ENCODE results near the gene SPATA13. TPM values are rescaled to one million over a fixed set of nuclear protein-coding genes. Genes with fewer than 3 reads are reported as not detected.

Gene SPATA13
- total RNA-seq, 4 donors from 2014 or later, result 9.0 to 46.0 (median 18.7) TPM

GRCh38 chr13:24287748-24288287 lies 127.3 kb downstream of the SPATA13 start:
- ATAC-seq (ENCODE audit: low FRiP score), result no peak
- DNase-seq (ENCODE audit: low spot score), result no peak
- TF ChIP-seq CTCF (IDR thresholded peaks at IDR 0.05), result no peak

DNA sequence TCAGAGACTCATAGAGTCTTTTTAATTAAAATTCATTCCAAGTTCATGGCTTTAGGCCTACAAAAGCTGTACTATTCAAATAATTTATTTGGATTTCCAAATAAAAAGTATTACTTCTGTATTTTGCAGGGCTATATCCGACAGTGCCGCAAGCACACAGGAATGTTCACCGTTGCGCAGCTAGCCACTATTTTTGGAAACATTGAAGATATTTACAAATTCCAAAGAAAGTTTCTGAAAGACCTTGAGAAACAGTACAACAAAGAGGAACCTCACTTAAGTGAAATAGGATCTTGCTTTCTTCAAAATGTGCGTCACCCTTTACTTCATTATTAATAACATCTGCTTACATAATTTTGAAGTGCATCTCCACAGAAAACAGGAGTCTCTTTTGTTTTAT lies 128.3 kb downstream of the SPATA13 start:
- no peak for DNase-seq (ENCODE audit: low spot score)
- no peak for TF ChIP-seq CTCF (IDR thresholded peaks at IDR 0.05)
- ATAC-seq (ENCODE audit: low FRiP score), result no peak

DNA sequence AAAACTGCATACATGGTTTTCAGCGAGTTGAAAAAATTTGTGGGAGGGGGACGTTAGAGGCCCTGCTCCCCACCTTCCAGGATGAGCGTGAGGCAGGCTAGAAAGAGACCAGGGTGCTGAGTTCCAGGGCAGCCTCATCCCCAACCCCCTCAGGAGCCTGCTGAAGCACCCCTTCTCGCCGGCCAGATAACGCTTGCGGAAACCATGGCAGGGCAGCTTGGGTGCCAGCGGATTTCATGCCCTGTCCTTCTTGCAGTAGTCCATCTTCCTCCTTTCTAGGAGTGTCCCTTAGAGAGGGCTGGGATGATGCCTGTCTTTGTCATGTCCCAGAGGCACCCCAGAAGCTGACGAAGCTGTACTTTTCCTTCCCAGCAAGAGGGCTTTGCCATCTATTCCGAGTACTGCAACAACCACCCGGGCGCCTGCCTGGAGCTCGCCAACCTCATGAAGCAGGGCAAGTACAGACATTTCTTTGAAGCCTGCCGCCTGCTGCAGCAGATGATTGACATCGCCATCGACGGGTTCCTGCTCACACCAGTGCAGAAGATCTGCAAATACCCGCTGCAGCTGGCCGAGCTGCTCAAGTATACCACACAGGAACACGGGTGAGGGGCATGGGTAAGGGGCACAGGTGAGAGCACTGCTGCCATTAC lies 129.9 kb downstream of the SPATA13 start:
- DNase-seq (ENCODE audit: low spot score), result no peak
- ATAC-seq (ENCODE audit: low FRiP score), result no peak
- TF ChIP-seq CTCF (IDR thresholded peaks at IDR 0.05), result no peak

- ATAC-seq (ENCODE audit: low FRiP score), result no peak
- TF ChIP-seq CTCF (IDR thresholded peaks at IDR 0.05), result no peak
- DNase-seq (ENCODE audit: low spot score), result no peak
Observed at GRCh38 chr13:24292481-24292880, 132.0 kb downstream of the SPATA13 start.

GRCh38 chr13:24293746-24294145 lies 133.2 kb downstream of the SPATA13 start:
- no peak for DNase-seq (ENCODE audit: low spot score)
- no peak for ATAC-seq (ENCODE audit: low FRiP score)
- no peak for TF ChIP-seq CTCF (IDR thresholded peaks at IDR 0.05)

DNA sequence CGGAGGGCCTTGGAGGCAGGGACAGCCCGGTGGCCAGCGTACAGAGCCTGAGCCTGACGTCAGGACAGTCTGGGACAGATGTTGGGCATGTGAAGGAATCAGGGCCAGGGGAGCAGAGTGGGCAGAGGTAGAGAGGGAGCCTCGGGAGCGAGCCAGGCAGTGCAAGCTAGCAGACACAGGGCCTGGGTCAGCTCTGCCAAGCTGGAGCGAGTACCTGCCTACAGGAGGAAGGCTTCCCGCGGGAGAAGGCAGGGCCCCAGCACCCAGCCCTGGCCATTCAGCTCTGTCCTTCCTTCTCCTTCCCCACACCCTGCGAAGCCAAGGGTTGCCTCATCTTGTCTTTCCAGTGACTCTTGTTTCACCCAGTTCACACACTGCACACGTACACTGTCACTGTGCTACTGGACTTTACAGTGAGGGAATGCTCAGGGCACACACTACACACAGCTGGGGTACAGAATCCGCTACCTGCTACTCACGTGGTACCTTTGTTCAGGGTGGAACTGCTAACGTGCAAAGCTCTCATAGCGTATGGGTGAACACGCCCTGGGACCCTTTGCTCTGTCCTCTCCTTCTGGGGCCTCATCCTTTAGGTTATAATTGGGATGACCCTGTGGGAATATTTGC lies 139.1 kb downstream of the SPATA13 start:
- no peak for ATAC-seq (ENCODE audit: low FRiP score)
- DNase-seq (ENCODE audit: low spot score), result no peak
- TF ChIP-seq CTCF (IDR thresholded peaks at IDR 0.05), result no peak

DNA sequence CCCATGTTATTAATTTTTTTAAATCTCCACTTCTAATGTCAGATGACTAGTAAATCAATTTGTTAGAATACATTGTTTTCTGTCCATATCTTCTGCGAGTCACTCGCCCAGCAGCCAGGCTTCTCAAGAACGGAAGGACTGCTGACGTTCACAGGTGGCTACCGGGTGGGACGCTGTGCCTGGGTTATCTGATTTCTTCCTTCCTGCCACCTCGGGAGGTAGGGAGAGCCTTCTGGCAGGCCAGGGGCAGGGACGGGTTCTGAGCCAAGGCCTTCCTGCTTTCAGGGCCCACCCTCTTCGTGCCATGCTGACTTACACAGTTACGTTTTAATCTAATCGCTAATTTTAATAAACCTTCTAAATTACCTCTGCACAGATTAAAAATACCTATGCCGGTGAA lies 140.9 kb downstream of the SPATA13 start:
- TF ChIP-seq CTCF (IDR thresholded peaks at IDR 0.05), result no peak
- no peak for ATAC-seq (ENCODE audit: low FRiP score)
- no peak for DNase-seq (ENCODE audit: low spot score)
